Adrenal gland (tissue), 5 donors: Measurements from ENCODE around the gene GPAM.

Experiments
- POLR2A ChIP-seq, 2 donors: fragments of 450-650 bp; IDR thresholded peaks; one replicate each; pipeline ENCODE4 v1.6.1; 2017; ENCODE audit warnings: antibody characterized with exemption in 2 of 2, mild to moderate bottlenecking in 2 of 2, moderate library complexity in 1 of 2
- TF ChIP-seq, protein P1 (sequence below), 6 experiments: fragments of 450-650 bp in 4 of 6; fragments of 200-600 bp in 2 of 6; sonication (generic) in 1 of 6; IDR thresholded peaks; 1 replicate in 5 of 6; 2 replicates in 1 of 6; pipeline versions ENCODE4 v1.5.1 to v1.8.0; 2016 to 2021; ENCODE audit warnings: antibody characterized with exemption in 6 of 6, mild to moderate bottlenecking in 2 of 6, moderate library complexity in 1 of 6
- donor health status: DM: no; HTN: no; CAD: no.

- TF ChIP-seq, protein P1, sequence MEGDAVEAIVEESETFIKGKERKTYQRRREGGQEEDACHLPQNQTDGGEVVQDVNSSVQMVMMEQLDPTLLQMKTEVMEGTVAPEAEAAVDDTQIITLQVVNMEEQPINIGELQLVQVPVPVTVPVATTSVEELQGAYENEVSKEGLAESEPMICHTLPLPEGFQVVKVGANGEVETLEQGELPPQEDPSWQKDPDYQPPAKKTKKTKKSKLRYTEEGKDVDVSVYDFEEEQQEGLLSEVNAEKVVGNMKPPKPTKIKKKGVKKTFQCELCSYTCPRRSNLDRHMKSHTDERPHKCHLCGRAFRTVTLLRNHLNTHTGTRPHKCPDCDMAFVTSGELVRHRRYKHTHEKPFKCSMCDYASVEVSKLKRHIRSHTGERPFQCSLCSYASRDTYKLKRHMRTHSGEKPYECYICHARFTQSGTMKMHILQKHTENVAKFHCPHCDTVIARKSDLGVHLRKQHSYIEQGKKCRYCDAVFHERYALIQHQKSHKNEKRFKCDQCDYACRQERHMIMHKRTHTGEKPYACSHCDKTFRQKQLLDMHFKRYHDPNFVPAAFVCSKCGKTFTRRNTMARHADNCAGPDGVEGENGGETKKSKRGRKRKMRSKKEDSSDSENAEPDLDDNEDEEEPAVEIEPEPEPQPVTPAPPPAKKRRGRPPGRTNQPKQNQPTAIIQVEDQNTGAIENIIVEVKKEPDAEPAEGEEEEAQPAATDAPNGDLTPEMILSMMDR (IDR thresholded peaks at IDR 0.05), result no peak
- TF ChIP-seq POLR2A (IDR thresholded peaks at IDR 0.05), result no peak
Observed at GRCh38 chr10:112202561-112203241, 19.1 kb upstream of the GPAM start.
